ENCODE measurements around the gene FOXO4.

The FOXO4 gene

DNA sequence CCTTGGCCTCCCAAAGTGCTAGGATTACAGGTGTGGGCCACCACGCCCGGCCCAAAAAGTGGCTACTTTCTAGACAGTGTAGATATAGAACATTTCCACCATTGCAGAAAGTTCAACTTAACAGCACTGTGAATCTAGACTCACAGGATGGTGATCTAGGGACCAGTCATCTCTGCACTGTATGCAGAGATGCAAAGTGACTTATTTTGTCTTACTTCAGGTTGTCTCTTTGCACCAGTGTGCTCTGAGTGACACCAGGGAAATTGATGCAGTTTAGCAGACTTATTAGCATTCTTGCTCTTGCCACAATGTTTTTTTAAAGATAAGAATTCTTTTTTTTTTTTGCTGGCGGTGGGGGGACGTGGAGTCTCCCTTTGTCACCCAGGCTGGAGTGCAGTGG lies 12.8 kb upstream of the FOXO4 start:
- H3K27me3 Mint-ChIP-seq: peaks cover 11% of the 10 kb centered on the region
- H3K36me3 Mint-ChIP-seq (ENCODE audit: low read depth): no peaks in the 10 kb centered on the region
- H3K27ac Mint-ChIP-seq: no peak overlapping the region
- H3K4me3 Mint-ChIP-seq: no peak overlapping the region
- H3K9me3 Mint-ChIP-seq: no peaks in the 10 kb centered on the region
- peaks cover 11% of the 10 kb centered on the region for H3K4me1 Mint-ChIP-seq (ENCODE audit: low read depth)
- DNase-seq: no peak

DNA sequence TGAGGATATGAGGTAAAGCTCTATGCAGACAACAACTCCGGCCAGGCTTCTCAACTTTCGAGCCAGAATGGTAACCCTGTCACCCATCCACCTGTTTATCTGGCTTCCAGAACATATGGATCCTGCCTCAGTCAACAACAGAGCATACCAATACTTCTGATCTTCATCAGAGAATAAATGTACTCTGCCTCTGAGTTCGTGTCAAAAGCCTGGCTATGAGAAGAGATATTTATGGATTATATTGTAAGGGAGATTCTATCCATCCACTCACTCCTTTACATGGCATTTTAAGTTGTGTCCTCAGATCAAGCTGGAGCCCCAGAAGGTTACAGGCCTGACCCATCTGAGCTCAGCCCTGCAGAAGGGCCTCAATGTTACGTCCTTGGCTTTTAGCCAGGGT lies 9.8 kb upstream of the FOXO4 start:
- Mint-ChIP-seq H3K4me1 (ENCODE audit: low read depth) (peaks cover 11% of the 10 kb centered on the region), H3K9me3 (no peaks in the 10 kb centered on the region), H3K4me3 (no peak overlapping the region), H3K36me3 (ENCODE audit: low read depth) (no peaks in the 10 kb centered on the region), H3K27ac (no peak overlapping the region), H3K27me3 (peaks cover 13% of the 10 kb centered on the region)
- no peak for DNase-seq

DNA sequence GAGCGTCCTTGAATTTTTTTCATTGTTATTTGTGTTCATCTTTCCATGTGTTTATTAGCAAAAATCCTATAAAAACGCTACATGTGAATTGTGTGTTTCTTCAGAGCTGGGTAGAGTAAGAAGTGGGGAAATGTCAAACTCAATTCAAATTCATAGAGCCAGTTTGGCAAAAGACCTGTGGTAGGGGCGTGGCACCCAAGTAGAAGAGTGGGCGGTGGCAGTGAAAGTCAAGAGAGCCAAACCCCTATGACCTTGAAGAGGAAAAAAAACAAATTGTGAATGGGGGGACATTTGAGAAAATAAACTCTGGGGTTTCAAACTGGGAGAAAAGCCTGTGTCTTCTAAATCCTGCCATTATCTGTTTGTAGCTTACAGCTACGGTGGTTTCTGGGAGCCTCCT lies 4.4 kb upstream of the FOXO4 start:
- Mint-ChIP-seq H3K27ac (no peak overlapping the region), H3K4me1 (ENCODE audit: low read depth) (peaks cover 13% of the 10 kb centered on the region), H3K9me3 (no peaks in the 10 kb centered on the region), H3K4me3 (no peak overlapping the region), H3K36me3 (ENCODE audit: low read depth) (peaks cover 2% of the 10 kb centered on the region), H3K27me3 (peaks cover 28% of the 10 kb centered on the region)
- no peak for DNase-seq

DNA sequence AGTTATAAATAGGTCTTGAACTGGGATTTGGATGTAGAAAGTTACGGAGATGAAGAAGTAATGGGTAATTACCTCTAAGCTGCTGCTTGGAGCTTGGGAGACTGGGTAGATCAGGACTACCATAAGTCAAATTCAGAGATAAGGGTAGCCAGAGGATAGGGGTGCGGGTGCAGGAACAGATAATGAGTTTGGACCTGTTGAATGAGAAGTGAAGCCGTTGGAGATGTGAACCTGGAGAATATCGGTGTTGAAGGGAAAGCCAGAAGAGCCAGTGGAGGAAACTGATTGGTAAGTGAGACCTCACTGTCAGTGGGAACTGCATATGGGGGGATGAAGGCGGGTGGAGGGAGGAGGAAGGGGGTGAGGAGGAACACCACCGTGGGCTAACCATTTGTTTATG lies 618 bp upstream of the FOXO4 start:
- no peak for DNase-seq
- Mint-ChIP-seq H3K36me3 (ENCODE audit: low read depth) (peaks cover 2% of the 10 kb centered on the region), H3K9me3 (no peaks in the 10 kb centered on the region)

DNA sequence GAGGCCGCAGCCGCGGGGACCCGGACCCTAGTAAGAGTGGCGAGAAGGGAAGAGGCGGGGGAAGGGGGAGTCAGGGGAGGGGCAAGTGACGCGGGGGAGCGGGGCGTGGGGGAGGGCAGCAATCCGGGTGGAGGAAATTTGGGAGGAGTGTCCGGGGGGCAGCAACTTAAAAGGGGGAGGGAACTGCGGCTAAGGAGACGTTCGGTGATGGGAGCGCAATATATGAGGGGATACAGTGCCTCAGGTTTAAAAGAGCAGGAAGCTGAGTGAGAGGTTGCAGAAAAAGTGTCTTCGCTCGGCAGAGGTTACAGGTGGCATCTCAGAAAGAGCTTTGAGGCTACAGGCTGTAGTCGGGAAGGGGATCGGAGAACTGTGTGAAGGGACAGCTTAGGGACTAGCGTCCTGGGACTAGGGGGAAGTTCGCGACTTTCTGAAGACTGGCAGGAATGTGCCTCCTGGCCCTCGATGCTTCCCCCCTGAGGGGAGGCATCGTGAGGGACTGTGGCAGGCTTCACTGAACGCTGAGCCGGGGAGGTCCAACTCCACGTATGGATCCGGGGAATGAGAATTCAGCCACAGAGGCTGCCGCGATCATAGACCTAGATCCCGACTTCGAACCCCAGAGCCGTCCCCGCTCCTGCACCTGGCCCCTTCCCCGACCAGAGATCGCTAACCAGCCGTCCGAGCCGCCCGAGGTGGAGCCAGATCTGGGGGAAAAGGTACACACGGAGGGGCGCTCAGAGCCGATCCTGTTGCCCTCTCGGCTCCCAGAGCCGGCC lies 519 bp downstream of the FOXO4 start:
- Mint-ChIP-seq H3K27ac (peak overlapping the region; percentile 90), H3K4me1 (ENCODE audit: low read depth) (peaks cover 47% of the 10 kb centered on the region), H3K4me3 (peak overlapping the region; percentile 82), H3K36me3 (ENCODE audit: low read depth) (peaks cover 2% of the 10 kb centered on the region), H3K9me3 (no peaks in the 10 kb centered on the region), H3K27me3 (peaks cover 28% of the 10 kb centered on the region)
- DNase-seq: no peak

More for the DNA sequence above, 618 bp upstream of the FOXO4 start:
- Mint-ChIP-seq H3K4me3 (peak overlapping the region; percentile 82), H3K4me1 (ENCODE audit: low read depth) (peaks cover 38% of the 10 kb centered on the region), H3K27me3 (peaks cover 22% of the 10 kb centered on the region), H3K27ac (peak overlapping the region; percentile 63)

DNA sequence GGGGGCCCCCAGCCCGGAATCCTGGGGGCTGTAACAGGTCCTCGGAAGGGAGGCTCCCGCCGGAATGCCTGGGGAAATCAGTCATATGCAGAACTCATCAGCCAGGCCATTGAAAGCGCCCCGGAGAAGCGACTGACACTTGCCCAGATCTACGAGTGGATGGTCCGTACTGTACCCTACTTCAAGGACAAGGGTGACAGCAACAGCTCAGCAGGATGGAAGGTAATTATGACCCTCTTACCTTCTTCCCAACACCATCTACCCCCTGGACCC lies 1.0 kb downstream of the FOXO4 start:
- H3K4me3 Mint-ChIP-seq: peak overlapping the region; percentile 82
- H3K9me3 Mint-ChIP-seq: no peaks in the 10 kb centered on the region
- peaks cover 30% of the 10 kb centered on the region for H3K27me3 Mint-ChIP-seq
- H3K4me1 Mint-ChIP-seq (ENCODE audit: low read depth): peaks cover 52% of the 10 kb centered on the region
- DNase-seq: no peak
- peaks cover 5% of the 10 kb centered on the region for H3K36me3 Mint-ChIP-seq (ENCODE audit: low read depth)
- no peak overlapping the region for H3K27ac Mint-ChIP-seq

DNA sequence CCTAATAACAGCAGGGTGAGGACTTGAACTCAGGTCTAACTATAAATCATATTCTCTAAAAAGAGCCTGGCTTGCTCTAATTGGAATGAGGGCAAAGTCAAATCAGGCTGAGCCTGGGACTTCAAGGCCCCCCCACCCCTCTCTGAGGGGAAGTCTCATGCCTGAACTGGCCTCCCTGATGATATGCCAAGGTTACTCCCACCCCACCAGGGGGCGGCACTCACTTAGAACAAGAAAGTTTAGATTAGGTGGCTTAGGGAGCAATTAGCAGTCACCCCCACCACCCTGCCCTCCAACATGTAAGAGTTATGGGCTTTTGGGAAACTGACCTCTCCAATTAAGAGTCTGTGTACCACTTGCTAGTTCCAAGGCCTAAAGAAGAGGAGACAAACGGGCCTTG lies 2.7 kb downstream of the FOXO4 start:
- H3K9me3 Mint-ChIP-seq: no peaks in the 10 kb centered on the region
- H3K27ac Mint-ChIP-seq: no peak overlapping the region
- H3K36me3 Mint-ChIP-seq (ENCODE audit: low read depth): peaks cover 5% of the 10 kb centered on the region
- peaks cover 67% of the 10 kb centered on the region for H3K4me1 Mint-ChIP-seq (ENCODE audit: low read depth)
- peak; percentile 78 for DNase-seq
- H3K27me3 Mint-ChIP-seq: peaks cover 30% of the 10 kb centered on the region
- no peak overlapping the region for H3K4me3 Mint-ChIP-seq

DNA sequence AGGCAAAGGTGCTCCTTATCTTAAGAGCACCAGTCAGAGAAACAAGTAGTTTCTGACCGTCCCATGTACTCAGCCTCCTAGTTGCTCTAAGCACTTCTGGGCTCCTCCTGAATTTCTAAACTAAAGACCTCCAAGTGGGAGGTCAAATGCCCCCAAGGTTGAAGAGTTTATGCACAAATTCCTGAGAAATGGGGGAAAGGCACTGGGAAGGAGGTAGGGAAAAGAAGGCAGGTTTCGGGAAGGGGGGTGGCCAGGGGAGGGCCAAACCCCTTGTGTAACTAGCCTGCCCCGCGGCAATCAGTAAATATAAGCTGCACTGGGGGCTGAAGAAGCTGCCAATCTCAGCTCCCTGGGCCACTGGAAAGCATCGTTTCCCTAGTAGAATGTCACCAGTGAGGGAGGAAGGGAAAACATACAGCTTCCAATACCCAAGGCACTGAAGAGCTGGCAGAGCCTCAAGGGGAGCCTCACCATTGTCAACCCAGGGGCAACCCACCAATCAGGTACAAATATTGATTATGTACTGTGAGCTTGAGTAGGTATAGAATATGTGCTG lies 3.4 kb downstream of the FOXO4 start:
- no peaks in the 10 kb centered on the region for H3K9me3 Mint-ChIP-seq
- H3K27me3 Mint-ChIP-seq: peaks cover 28% of the 10 kb centered on the region
- H3K4me1 Mint-ChIP-seq (ENCODE audit: low read depth): peaks cover 74% of the 10 kb centered on the region
- peaks cover 8% of the 10 kb centered on the region for H3K36me3 Mint-ChIP-seq (ENCODE audit: low read depth)
- DNase-seq: no peak
- H3K27ac Mint-ChIP-seq: no peak overlapping the region
- H3K4me3 Mint-ChIP-seq: no peak overlapping the region

DNA sequence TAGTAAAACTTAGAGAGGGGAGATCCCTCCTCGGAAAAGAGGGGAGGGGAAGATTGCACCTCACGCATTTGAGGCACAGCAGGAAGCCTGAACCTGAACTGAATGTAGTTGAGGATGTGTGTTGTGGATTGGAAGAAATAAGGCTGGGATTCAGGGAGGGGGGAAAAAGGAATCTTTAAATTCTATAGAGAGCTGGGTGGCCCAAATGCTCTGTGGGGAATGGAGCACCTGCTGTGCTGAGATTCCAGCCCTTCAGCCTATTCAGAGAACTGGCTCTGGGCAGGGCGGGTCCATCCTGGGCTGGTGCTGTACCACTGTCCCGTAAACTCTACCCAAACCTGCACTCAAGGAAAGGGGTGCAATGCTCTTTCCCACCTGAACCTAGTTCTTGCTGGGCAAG lies 4.1 kb downstream of the FOXO4 start:
- DNase-seq: no peak
- Mint-ChIP-seq H3K27ac (no peak overlapping the region), H3K4me3 (no peak overlapping the region), H3K4me1 (ENCODE audit: low read depth) (peaks cover 79% of the 10 kb centered on the region), H3K27me3 (peaks cover 32% of the 10 kb centered on the region), H3K36me3 (ENCODE audit: low read depth) (peaks cover 12% of the 10 kb centered on the region), H3K9me3 (no peaks in the 10 kb centered on the region)

DNA sequence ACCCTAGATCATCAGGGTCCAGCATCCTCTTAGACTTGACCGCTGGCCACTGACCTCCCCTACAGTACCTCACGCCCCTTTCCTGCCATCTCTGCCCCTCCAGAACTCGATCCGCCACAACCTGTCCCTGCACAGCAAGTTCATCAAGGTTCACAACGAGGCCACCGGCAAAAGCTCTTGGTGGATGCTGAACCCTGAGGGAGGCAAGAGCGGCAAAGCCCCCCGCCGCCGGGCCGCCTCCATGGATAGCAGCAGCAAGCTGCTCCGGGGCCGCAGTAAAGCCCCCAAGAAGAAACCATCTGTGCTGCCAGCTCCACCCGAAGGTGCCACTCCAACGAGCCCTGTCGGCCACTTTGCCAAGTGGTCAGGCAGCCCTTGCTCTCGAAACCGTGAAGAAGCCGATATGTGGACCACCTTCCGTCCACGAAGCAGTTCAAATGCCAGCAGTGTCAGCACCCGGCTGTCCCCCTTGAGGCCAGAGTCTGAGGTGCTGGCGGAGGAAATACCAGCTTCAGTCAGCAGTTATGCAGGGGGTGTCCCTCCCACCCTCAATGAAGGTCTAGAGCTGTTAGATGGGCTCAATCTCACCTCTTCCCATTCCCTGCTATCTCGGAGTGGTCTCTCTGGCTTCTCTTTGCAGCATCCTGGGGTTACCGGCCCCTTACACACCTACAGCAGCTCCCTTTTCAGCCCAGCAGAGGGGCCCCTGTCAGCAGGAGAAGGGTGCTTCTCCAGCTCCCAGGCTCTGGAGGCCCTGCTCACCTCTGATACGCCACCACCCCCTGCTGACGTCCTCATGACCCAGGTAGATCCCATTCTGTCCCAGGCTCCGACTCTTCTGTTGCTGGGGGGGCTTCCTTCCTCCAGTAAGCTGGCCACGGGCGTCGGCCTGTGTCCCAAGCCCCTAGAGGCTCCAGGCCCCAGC lies 5.2 kb downstream of the FOXO4 start:
- H3K27ac Mint-ChIP-seq: peak overlapping the region; percentile 62
- DNase-seq: no peak
- peaks cover 17% of the 10 kb centered on the region for H3K36me3 Mint-ChIP-seq (ENCODE audit: low read depth)
- peaks cover 77% of the 10 kb centered on the region for H3K4me1 Mint-ChIP-seq (ENCODE audit: low read depth)
- H3K27me3 Mint-ChIP-seq: peaks cover 28% of the 10 kb centered on the region
- H3K9me3 Mint-ChIP-seq: no peaks in the 10 kb centered on the region
- H3K4me3 Mint-ChIP-seq: no peak overlapping the region

DNA sequence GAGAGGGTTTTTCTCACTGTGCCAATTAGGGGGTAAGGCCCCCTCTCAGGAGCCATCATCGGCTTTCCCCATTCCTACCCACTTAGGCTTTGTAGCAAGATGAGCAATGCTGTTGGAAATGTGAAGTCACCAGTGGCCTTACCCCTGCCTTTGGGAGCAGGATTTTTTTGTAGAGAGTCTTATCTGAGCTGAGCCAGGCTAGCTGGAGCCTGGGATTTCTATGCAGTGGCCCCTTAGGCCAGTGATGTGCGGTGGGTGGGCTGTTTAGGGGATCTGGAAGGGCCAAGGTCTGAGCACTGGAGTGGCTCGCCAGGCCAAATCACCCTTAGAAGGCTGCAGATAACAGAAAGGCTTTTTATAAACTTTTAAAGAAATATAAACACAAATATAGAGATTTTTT lies 6.6 kb downstream of the FOXO4 start:
- no peak overlapping the region for H3K4me3 Mint-ChIP-seq
- DNase-seq: no peak
- no peaks in the 10 kb centered on the region for H3K9me3 Mint-ChIP-seq
- H3K27ac Mint-ChIP-seq: no peak overlapping the region
- H3K4me1 Mint-ChIP-seq (ENCODE audit: low read depth): peaks cover 80% of the 10 kb centered on the region
- H3K36me3 Mint-ChIP-seq (ENCODE audit: low read depth): peaks cover 28% of the 10 kb centered on the region
- peaks cover 23% of the 10 kb centered on the region for H3K27me3 Mint-ChIP-seq

DNA sequence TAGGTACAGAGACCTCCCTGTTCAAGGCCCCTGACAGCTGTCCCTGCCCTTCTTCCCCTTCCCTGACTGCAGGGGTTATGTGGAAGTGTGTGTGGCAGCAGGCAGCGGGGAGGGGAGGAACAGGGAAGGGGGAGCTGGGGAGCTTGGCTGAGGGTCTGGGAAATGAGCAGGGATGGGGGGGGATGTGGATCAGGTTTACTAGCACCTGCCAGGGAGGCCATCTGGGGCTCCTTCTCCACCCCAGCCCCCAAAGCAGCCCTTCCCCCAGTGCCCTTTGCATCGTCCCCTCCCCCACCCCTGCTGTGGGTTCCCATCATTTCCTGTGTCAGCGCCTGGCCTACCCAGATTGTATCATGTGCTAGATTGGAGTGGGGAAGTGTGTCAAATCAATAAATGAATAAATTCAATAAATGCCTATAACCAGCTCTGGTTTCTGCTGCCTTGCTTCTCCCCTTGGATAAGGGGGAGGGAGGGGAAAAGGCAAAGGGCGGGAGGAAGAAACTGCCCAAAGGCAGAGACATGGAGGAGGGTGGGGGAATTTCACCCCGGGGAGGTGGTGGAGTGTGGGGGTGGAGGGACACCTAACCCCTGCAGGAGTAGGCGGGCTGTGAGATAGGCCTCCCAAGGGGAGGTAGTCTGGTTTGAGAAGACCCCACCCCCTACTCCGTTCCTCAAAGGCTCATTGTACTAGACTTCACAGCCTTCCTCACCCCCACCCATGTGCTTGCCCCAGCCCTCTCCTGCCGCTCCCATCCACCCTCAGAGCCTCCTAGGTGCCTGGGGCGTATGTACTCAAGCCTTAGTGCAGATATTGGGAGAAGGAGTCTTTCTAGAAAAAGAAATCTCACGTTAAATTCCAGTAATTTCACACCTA lies 7.7 kb downstream of the FOXO4 start:
- H3K4me3 Mint-ChIP-seq: peak overlapping the region; percentile 72
- peaks cover 39% of the 10 kb centered on the region for H3K36me3 Mint-ChIP-seq (ENCODE audit: low read depth)
- peaks cover 23% of the 10 kb centered on the region for H3K27me3 Mint-ChIP-seq
- no peaks in the 10 kb centered on the region for H3K9me3 Mint-ChIP-seq
- peak; percentile 63 for DNase-seq
- peak overlapping the region; percentile 91 for H3K27ac Mint-ChIP-seq
- H3K4me1 Mint-ChIP-seq (ENCODE audit: low read depth): peaks cover 84% of the 10 kb centered on the region

DNA sequence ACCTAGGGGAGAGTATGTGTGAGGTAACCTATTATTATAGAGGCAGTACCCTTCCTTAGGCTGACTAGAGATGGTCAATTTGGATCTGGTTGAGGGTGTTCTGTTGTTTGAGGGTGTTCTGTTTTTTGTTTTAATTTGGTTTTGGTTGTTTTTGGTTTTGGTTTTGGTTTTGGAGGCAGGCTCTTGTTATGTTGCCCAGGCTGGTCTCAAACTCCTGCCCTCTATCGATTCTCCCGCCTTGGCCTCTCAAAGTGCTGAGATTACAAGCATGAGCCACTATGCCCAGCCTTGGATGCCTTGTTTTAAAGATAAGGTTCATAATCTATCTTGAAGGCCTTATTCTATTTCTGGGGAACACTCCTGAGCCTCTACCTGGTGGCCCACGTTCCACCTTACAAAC lies 10.0 kb downstream of the FOXO4 start:
- Mint-ChIP-seq H3K36me3 (ENCODE audit: low read depth) (peaks cover 62% of the 10 kb centered on the region), H3K27ac (peak overlapping the region; percentile 97), H3K27me3 (peaks cover 17% of the 10 kb centered on the region), H3K9me3 (no peaks in the 10 kb centered on the region), H3K4me1 (ENCODE audit: low read depth) (peaks cover 78% of the 10 kb centered on the region), H3K4me3 (peak overlapping the region; percentile 35)
- peak; percentile 9 for DNase-seq

DNA sequence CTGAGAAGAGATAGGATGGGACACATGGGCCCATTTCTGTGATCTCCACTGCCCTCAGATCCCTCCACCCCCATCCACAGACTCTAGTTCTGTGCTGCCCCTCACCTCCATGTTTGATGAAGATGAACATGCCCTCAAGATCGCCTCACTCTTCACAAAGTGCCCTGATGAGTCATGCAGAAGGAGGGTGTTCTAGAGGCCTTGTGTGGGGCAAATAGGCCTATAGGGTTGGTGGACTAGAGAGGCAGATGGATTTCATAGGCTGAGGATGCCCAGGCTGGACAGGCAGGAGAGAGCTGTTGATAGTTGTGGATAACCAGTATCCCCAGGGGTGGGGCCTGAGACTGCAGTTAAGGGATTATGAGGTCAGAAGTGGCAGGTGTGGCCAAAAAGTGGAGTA lies 10.8 kb downstream of the FOXO4 start, which contains the start of gene CXorf65:
Gene CXorf65 (minus strand): TSS at position 314 of the 400 bp plus-strand sequence. CDS start 184 bp downstream, at position 130.
- DNase-seq: peak; percentile 37
- Mint-ChIP-seq H3K4me1 (ENCODE audit: low read depth) (peaks cover 70% of the 10 kb centered on the region), H3K9me3 (no peaks in the 10 kb centered on the region), H3K27ac (peak within 1 kb of the TSS; percentile 97), H3K4me3 (peak within 1 kb of the TSS; percentile 94), H3K27me3 (peaks cover 11% of the 10 kb centered on the region), H3K36me3 (ENCODE audit: low read depth) (peaks cover 70% of the 10 kb centered on the region)

Data from activated T-cell treated with anti-CD3 and anti-CD28 coated beads, Interleukin-2, amount 50 U/mL, for 24 hours (primary cell).